Measurements from ENCODE around the gene DDB1.
"Not testable (repeated sequence)": the region's sequence is repeated elsewhere in the genome, so short reads cannot be mapped to it uniquely, and the experiment has no call there.

The DDB1 gene

DNA sequence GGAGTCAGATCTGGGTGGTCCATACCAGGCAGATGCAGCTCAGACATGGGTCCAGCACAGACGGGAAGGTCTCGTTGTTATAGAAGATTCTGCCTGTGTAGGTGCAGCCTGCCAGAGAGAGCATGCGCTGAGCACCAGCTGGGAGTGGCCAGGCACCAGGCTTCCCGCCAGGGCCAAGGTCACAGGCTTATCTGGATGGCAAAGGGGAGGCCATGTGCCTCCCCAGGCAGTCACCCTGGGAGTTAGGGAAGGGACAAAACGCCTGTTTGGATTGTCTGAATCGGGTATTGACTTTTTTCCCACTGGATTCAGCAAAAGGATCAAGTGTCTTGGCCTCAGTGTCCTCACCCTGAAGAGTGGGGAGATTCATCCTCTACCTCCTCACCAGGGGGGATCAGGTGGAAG lies 65.5 kb downstream of the DDB1 start:
- no peak for ATAC-seq

DNA sequence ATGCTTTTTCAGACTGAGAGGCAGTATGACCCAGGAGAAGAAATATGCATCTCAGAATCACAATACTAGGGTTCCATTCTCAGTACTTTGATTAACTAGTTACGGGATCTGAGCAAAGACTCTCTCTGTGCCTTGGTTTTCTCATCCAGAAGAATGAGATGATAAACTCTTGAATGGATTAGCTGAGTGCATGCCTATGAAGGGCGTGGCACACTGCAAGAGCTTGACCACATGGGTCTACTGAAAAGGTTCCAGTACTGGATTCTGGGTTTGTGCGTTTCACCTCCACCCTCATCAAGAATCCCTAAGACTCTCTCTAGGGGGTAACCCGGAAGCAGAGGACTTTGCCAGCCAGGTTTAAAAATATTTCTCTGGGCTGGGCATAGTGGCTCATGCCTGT lies 66.3 kb downstream of the DDB1 start:
- ATAC-seq: no peak

DNA sequence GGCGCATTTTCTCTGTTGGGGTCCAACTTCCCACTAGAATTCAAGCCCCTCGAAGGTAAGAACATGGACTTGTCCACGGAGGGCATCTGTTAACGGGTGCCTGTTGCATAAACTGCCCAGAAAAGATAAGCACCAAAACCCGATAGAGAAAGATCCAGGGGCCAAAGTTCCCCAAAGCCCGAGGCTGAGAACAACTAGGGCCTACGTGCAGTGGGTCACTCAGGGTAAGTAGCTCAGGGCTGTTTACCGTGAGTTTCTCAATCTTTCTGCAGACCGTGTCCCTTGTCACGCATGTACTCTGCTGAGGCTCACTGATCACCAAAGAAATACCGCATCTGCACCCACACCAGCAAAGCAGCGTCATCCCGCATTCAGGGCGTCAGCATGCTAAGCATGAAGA lies 67.5 kb downstream of the DDB1 start:
- no peak for ATAC-seq

DNA sequence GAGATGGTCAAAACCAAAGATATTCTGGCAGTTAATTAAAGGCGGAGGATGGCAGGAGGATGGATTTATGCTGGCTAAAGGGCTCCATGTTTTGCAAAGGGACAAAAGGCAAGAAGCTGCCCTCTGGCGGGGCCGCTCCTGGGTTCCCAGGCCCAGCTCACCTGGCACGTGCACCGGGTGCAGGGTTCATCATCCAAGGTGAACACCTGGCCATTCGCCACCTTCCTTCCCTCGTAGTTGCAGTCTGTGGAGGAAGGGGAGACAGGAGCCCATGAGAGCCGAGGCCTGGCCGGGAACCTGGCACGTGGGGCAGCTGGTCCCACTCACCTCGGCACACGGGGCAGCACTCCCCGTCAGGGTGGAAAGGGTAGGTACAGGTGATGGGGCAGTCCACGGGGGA lies 68.1 kb downstream of the DDB1 start:
- no peak for ATAC-seq

DNA sequence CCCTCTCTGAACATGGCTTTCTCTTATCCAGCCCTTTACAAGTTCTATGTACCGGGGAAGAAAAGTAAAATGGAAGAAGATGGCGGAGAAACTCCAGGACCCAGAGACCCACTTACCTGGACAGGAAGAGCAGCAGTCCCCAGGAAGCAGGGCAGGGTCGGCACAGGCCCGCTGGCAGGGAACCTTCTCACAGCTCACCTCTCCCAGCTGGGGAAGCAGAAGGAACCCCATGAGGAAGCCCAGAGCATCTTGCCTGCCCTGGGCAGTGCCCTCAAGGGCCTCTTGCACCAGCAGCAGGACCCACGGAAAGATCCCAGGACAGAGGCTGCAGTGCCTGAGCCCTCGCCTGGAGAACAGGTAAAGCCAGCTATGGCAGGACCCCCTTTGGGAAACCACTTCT lies 68.5 kb downstream of the DDB1 start:
- ATAC-seq: no peak

DNA sequence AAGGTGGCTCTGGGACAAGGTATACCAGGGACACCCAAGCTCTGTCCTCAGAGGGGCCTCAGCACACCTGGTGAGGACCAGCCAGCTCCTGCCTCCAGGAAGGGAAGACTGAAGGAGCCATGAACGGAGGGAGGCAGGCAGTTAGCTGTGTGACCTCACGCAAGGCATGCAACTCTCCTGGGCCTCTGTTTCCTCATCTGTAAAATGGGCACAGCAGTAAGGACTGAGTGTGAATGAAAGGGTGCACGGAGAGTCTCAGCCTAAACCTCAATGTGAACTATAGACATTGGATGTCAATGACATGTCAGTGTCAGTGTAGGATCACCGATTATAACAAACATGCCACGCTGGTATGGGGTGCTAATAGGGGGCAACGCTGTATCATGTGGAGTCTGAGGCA lies 73.5 kb downstream of the DDB1 start:
- ATAC-seq: no peak

DNA sequence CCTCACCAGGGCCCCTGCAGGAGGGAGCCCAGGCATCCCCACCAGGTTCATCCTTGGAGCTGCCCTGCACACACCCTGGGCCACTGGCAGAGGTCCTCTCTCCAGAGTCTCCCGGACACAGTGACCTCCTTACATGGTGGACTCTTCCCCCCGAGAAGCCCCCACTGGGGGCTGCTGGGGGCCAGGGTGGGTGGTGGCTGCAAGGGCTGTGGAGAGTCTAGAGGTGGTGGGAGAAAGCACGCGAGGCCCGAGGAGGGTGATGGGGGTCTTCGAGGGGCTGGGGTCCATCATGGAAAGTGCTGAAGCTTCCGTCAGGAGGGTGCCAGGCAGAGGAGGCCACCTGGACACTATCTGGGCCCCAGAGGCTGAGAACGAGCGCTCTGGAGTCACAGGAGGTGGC lies 74.4 kb downstream of the DDB1 start:
- ATAC-seq: no peak

DNA sequence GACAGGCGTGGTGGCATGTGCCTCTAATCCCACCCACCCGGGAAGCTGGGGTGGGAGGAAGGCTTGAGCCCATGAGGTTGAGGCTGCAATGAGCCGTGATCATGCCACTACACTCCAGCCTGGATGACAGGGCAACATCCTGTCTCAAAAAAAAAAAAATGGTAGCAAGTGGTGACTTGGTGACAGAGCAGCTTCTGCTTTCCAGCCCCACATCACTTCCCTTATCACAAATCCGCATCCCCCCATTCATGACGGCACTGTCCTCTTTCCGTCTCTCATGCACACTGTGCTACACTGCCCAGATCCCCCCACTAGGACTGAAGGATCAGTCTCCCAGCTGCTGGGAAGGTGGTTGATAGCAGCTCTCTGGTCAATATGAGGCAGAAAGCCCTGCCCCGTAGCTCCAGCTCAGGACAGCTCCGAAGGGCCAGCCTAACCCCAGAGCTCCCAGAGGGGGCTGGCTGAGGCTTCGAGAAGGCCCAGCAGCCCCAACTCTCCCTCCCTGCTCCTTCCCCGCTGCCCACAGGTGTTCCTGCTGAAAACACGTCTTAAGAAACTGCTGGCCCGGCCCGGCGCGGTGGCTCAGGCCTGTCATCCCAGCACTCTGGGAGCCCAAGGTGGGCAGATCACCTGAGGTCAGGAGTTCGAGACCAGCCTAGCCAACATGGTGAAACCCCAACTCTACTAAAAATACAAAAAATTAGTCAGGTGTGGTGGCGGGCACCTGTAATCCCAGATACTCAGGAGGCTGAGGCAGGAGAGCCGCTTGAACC lies 76.0 kb downstream of the DDB1 start:
- no peak for ATAC-seq

DNA sequence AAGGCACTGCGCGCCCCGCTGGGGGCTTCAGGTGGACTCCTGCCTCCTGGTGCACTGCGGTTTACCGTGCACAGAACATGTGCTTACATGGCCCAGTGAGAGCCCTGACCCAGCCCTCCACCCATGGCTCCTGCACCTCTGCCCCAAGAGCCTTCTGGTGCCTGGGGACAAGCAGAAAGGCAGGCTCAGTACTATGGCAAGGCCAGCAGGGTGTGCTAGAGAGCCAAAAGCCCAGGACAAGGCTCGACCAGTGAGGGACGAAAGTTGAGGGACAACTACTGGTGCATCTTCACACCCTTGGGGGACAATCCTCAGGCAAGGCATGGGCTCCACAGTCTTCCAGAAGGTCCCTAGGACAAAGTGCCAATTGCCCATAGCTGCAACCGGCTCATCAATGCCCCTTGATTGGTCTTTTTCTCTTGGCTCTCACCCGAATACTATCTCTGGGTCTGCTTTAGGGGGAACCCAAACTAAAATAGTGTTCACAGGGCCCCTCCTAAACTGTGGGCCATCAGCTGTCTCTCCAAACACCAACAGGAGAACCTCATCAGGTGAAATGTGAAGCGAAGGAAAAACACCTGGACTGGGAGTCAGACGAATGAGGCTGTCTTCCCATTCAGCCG lies 78.4 kb downstream of the DDB1 start:
- ATAC-seq: peak; percentile 64

DNA sequence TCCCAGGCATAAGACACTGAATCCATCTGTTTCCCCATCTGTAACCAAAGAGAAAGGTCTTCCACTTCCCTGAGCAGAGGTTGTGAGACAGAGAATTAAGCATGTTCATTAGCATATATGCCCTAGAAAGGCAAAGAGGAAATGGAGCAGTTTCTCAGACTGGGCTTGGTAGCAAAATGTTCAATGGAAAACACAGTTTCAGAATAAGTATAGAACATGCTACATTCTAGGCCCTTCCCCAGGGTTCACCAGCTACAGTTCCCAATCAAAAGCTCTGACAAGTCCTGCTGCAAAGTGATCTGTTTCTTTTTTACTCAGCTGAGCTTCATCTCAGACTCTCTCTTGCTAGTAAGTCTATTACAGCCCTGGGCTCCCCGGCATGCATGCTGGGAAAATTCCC lies 80.6 kb downstream of the DDB1 start:
- not testable (repeated sequence) for ATAC-seq

DNA sequence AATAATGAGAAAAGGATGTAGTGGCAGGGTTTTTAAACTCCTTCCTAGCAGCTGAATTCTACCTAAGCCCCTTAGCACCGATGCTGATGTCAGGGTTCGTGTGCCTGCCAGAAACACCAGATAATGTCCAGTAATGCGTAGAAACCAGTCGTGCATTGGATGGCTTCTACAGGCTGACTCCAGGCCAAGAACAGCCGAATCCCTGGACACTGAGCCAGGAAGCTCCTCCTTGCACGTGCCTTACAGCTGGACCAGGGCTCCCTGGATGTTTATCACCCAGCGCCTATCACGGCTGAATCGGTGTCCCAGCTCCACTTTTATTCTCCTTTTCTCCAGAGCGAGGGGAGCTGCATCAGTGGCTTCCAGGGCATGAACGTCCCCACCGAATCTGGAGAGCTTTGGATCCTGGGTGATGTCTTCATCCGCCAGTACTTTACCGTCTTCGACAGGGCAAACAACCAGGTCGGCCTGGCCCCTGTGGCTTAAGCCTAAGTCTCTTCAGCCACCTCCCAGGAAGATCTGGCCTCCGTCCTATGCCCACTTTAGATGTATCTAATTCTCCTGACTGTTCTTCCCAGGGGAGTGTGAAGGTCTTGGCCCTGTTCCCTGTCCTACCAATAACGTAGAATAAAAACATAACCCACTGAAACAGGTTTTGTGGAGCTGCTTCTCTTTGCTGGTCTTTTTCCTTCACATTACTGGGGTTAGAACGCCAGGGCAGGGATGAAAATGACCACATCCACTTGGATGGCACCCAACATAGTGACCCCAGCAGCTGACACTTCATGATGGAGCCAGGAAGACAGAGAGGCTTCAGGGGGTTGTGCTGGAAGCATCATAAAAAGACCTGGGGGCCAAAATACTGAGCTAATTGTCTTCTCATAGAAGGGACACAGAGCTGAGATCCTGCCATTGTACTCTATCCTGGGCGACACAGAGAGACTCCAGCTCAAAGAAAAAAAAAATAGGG lies 81.8 kb downstream of the DDB1 start:
- ATAC-seq: not testable (repeated sequence)
